Gastrocnemius medialis (tissue), 4 donors: ENCODE results near the gene KPNA6.

Experiments used
- POLR2A ChIP-seq, 2 donors: fragments of 450-650 bp; IDR thresholded peaks; one replicate each; pipeline ENCODE4 v1.6.1; 2017; ENCODE audit warnings: antibody characterized with exemption in 2 of 2, mild to moderate bottlenecking in 2 of 2, moderate library complexity in 2 of 2
- TF ChIP-seq, protein P1 (sequence below), 5 experiments: fragments of 450-650 bp in 3 of 5; fragments of 200-600 bp in 2 of 5; sonication (generic) in 2 of 5; IDR thresholded peaks in 4 of 5; conservative IDR thresholded peaks in 1 of 5; 1 replicate in 4 of 5; 2 replicates in 1 of 5; pipeline ENCODE4 v1.5.1; 2016 to 2019; ENCODE audit warnings: antibody characterized with exemption in 5 of 5, mild to moderate bottlenecking in 3 of 5, moderate library complexity in 3 of 5

DNA sequence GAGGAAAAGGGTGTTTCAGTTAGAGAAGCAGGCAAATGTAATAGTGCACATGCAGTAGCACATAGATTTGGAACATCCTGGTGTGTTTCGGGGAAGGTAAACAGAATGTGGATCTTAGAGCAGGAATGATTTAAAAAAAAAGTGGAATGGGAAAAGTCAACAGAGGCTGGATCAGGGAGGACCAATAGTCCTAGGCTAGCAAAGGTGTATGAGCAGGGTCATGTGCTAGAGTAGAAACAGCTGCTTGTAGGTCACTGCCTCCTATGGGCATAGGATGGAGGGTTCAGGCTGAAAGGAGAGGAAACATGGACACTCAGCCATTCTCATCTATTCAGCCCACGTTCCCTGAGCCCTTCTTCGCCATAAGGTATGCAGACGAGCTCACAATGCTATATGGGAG, 3.7 kb upstream of the KPNA6 start:
- TF ChIP-seq, protein P1, sequence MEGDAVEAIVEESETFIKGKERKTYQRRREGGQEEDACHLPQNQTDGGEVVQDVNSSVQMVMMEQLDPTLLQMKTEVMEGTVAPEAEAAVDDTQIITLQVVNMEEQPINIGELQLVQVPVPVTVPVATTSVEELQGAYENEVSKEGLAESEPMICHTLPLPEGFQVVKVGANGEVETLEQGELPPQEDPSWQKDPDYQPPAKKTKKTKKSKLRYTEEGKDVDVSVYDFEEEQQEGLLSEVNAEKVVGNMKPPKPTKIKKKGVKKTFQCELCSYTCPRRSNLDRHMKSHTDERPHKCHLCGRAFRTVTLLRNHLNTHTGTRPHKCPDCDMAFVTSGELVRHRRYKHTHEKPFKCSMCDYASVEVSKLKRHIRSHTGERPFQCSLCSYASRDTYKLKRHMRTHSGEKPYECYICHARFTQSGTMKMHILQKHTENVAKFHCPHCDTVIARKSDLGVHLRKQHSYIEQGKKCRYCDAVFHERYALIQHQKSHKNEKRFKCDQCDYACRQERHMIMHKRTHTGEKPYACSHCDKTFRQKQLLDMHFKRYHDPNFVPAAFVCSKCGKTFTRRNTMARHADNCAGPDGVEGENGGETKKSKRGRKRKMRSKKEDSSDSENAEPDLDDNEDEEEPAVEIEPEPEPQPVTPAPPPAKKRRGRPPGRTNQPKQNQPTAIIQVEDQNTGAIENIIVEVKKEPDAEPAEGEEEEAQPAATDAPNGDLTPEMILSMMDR (IDR thresholded peaks at IDR 0.05 in 4 of 5, conservative IDR thresholded peaks at IDR 0.05 in 1 of 5) = no peak
- TF ChIP-seq POLR2A (IDR thresholded peaks at IDR 0.05) = no peak
